Lung (tissue), 12 donors: ENCODE measurements around the gene CD2BP2. TPM values are rescaled to one million over a fixed set of nuclear protein-coding genes. Genes with fewer than 3 reads are reported as not detected.

Experiments used
- ATAC-seq: fragments of 200-7000 bp; cut with Tn5 transposase; one replicate; pipeline ENCODE4 v1.9.1; 2020; ENCODE audit warnings: moderate number of reproducible peaks; ENCODE audit not compliant: insufficient read depth, low FRiP score
- DNase-seq, 3 donors: peaks; one replicate each; pipeline ENCODE4 v3.0.0-alpha.2; 2013 to 2017
- H3K27ac ChIP-seq, 2 donors: one replicate each; pipeline ENCODE4 v1.5.1; 2013; ENCODE audit warnings: mild to moderate bottlenecking in 2 of 2, moderate library complexity in 2 of 2, control low read depth in 1 of 2, inconsistent platforms in 1 of 2, low read depth in 1 of 2, low read length in 1 of 2
- H3K27me3 ChIP-seq, 3 donors: one replicate each; pipeline ENCODE4 v1.5.1; 2013; ENCODE audit warnings: low read length in 2 of 3; ENCODE audit not compliant: control insufficient read depth in 3 of 3, insufficient read depth in 3 of 3
- H3K36me3 ChIP-seq, 4 donors: one replicate each; pipeline ENCODE4 v1.5.1; 2013; ENCODE audit warnings: low read length in 4 of 4, mild to moderate bottlenecking in 1 of 4, moderate library complexity in 1 of 4; ENCODE audit not compliant: control insufficient read depth in 4 of 4, insufficient read depth in 4 of 4
- H3K4me1 ChIP-seq, 5 donors: one replicate each; pipeline ENCODE4 v1.5.1; 2013; ENCODE audit warnings: low read length in 5 of 5, mild to moderate bottlenecking in 2 of 5, moderate library complexity in 1 of 5; ENCODE audit not compliant: control insufficient read depth in 5 of 5, insufficient read depth in 5 of 5
- H3K4me3 ChIP-seq: one replicate; pipeline ENCODE4 v1.5.1; 2013; ENCODE audit warnings: mild to moderate bottlenecking, control low read depth, moderate library complexity
- H3K9ac ChIP-seq, 2 donors: one replicate each; pipeline ENCODE4 v1.5.1; 2013; ENCODE audit warnings: low read length in 2 of 2, control low read depth in 1 of 2; ENCODE audit not compliant: insufficient read depth in 1 of 2
- H3K9me3 ChIP-seq, 4 donors: one replicate each; pipeline ENCODE4 v1.5.1; 2013; ENCODE audit warnings: low read length in 3 of 4, mild to moderate bottlenecking in 1 of 4, moderate library complexity in 1 of 4; ENCODE audit not compliant: control insufficient read depth in 4 of 4, insufficient read depth in 3 of 4
- WGBS, 2 donors: extraction: QIAGEN DNeasy Blood & Tissue Kit; methylation state at CpG; one replicate each; pipeline ENCODE4 v1.1.7; 2013; 5-methylcytosine and 5-hydroxymethylcytosine counted together
- polyA plus RNA-seq, 2 donors: library from polyadenylated mRNA; stranded (reverse); fragments of 200-250 nt; gene quantifications; one replicate each; pipeline ENCODE4 v1.2.1, GENCODE V29; 2013
- total RNA-seq, 2 donors: library from RNA; depleted of rRNA in 1 of 2; stranded (reverse); fragments of >200 nt in 1 of 2; gene quantifications; one replicate each; pipeline ENCODE4 v1.2.1, GENCODE V29; 2014 to 2021
- TF ChIP-seq, protein P1 (sequence below): IDR thresholded peaks from 2 replicates; pipeline ENCODE4 v1.5.1; 2012; ENCODE audit warnings: mild to moderate bottlenecking; ENCODE audit errors: control extremely low read depth, extremely low read depth
- donor health status: control.
- donor health status: control.
- donor health status: Bipolar disorder and iron deficiency.
- donor health status: healthy.
- donor health status: DM: yes; HTN: yes; CAD: no.

CD2BP2 gene
- total and polyA plus RNA-seq, 4 donors, result 37.5 to 69.8 (median 46.3) TPM

DNA sequence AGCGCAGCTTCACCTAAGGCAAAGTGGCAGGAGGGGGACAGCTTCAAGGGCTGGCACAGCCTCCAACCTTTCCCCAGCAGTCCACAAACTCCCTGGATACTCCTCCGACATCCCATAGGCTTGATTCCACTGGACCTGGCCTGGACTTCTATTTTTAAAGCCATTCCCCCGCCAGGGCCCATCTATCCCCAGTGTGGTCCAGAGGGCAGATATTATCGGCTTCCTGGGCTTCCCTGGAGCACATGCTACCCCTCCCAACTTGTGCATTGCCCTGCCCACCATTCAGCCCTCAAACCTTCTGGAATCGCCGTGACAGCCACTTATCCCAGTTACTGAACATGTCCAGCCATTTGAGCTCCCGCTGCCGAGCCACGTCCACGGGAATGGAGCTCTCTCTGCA is 10.1 kb upstream of the CD2BP2 start:
- TF ChIP-seq, protein P1, sequence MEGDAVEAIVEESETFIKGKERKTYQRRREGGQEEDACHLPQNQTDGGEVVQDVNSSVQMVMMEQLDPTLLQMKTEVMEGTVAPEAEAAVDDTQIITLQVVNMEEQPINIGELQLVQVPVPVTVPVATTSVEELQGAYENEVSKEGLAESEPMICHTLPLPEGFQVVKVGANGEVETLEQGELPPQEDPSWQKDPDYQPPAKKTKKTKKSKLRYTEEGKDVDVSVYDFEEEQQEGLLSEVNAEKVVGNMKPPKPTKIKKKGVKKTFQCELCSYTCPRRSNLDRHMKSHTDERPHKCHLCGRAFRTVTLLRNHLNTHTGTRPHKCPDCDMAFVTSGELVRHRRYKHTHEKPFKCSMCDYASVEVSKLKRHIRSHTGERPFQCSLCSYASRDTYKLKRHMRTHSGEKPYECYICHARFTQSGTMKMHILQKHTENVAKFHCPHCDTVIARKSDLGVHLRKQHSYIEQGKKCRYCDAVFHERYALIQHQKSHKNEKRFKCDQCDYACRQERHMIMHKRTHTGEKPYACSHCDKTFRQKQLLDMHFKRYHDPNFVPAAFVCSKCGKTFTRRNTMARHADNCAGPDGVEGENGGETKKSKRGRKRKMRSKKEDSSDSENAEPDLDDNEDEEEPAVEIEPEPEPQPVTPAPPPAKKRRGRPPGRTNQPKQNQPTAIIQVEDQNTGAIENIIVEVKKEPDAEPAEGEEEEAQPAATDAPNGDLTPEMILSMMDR, result no peak
- Histone ChIP-seq H3K9me3 (no peaks in the 10 kb centered on the region), H3K4me3 (no peak overlapping the region), H3K4me1 (peaks cover 6 to 29% (median 11%) of the 10 kb centered on the region in 5 donors), H3K36me3 (peaks cover 0 to 19% (median 12%) of the 10 kb centered on the region in 4 donors), H3K27me3 (no peaks in the 10 kb centered on the region), H3K9ac (no peak overlapping the region), H3K27ac (no peak overlapping the region)
- 89 to 91% methylated on average over 10 of the region's 10 CpGs for WGBS, 2 donors
- no peak for ATAC-seq
- no peak for DNase-seq

DNA sequence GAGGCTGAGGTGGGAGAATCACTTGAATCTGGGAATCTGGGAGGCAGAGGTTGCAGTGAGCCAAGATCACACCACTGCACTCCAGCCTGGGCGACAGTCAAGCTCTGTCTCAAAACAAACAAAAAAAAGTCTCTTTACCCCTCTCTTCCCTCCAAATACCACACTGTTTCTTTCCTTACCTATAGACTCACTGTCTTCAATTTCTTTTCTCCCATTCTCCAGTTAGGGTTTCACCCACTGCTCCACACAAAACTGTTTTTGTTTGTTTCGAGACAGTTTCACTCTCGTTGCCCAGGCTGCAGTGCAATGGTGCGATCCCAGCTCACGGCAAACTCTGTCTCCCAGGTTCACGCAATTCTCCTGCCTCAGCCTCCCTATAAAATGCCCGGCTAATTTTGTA is 6.1 kb upstream of the CD2BP2 start:
- H3K36me3 ChIP-seq, result peaks cover 0 to 39% (median 16%) of the 10 kb centered on the region in 4 donors
- no peaks in the 10 kb centered on the region for H3K27me3 ChIP-seq
- no peaks in the 10 kb centered on the region for H3K9me3 ChIP-seq
- H3K4me3 ChIP-seq, result no peak overlapping the region
- no peak for ATAC-seq
- TF ChIP-seq, protein P1, result no peak
- 94 to 96% methylated on average over 7 of the region's 7 CpGs for WGBS, 2 donors
- H3K9ac ChIP-seq, result no peak overlapping the region
- peaks cover 0 to 6% (median 5%) of the 10 kb centered on the region in 5 donors for H3K4me1 ChIP-seq
- DNase-seq, result no peak
- H3K27ac ChIP-seq, result no peak overlapping the region

DNA sequence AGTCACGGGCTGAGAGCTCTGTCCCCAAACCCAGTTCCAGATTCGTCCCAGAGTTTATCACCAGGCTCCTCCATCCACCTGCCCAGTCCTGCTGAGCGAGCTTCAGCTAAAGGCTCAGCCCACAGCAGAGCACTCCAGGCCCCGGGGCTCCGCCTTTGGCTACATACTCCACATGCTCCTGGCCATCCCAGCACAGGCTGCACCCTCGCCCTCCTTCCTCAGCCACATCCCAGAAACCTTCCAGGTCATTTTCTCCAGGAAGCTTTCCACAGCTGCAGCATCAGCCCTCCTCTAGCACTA is 4.7 kb upstream of the CD2BP2 start:
- H3K27me3 ChIP-seq, result no peaks in the 10 kb centered on the region
- no peak overlapping the region for H3K9ac ChIP-seq
- no peaks in the 10 kb centered on the region for H3K9me3 ChIP-seq
- TF ChIP-seq, protein P1, result no peak
- no peak overlapping the region for H3K4me3 ChIP-seq
- no peak for DNase-seq
- H3K36me3 ChIP-seq, result peaks cover 0 to 33% (median 9%) of the 10 kb centered on the region in 4 donors
- no peak overlapping the region for H3K27ac ChIP-seq
- no peak for ATAC-seq
- peaks cover 0 to 14% (median 8%) of the 10 kb centered on the region in 5 donors for H3K4me1 ChIP-seq
- 87 to 88% methylated on average over 6 of the region's 6 CpGs for WGBS, 2 donors
